CD4-positive, alpha-beta T cell (primary cell): ENCODE results near the gene GKN2. TPM values are rescaled to one million over a fixed set of nuclear protein-coding genes. Genes with fewer than 3 reads are reported as not detected.
"Not testable (repeated sequence)": the region's sequence is repeated elsewhere in the genome, so short reads cannot be mapped to it uniquely, and the experiment has no call there.

Source experiments
- ATAC-seq: fragments of 200-7000 bp; cut with Tn5 transposase; one replicate; pipeline ENCODE4 v1.10.0; 2022; ENCODE audit warnings: mild to moderate bottlenecking; ENCODE audit not compliant: poor library complexity
- CTCF ChIA-PET: fragments of 350-600 bp; sonication (Branson Sonifier 250); formaldehyde crosslinking; loops from one replicate; lab custom pipeline; 2021; ENCODE audit warnings: antibody characterized with exemption, inconsistent platforms; lab: Charles Lee
- POLR2A ChIA-PET: fragments of 350-600 bp; sonication (Branson Sonifier 250); formaldehyde crosslinking; loops from one replicate; lab custom pipeline; 2021; ENCODE audit warnings: antibody characterized with exemption, inconsistent platforms; lab: Charles Lee
- DNase-seq, 14 experiments: peaks; one replicate each; pipeline ENCODE4 v3.0.0-alpha.2; 2013 to 2020; ENCODE audit warnings: mixed read lengths in 2 of 14
- H3K27ac ChIP-seq, 2 donors: one replicate each; pipeline versions ENCODE4 v1.5.1 to v1.7.0; 2013; ENCODE audit warnings: low read length in 2 of 2, low read depth in 1 of 2, mild to moderate bottlenecking in 1 of 2
- H3K27me3 ChIP-seq, 2 experiments: 1 replicate in 1 of 2; 2 replicates in 1 of 2; pipeline versions ENCODE4 v1.6.1 to v1.7.0; 2013; ENCODE audit warnings: low read length in 2 of 2, control low read depth in 1 of 2, mild to moderate bottlenecking in 1 of 2, moderate library complexity in 1 of 2; ENCODE audit not compliant: insufficient read depth in 2 of 2, control insufficient read depth in 1 of 2
- H3K36me3 ChIP-seq: one replicate; pipeline ENCODE4 v1.6.1; 2013; ENCODE audit warnings: low read length, control low read depth; ENCODE audit not compliant: insufficient read depth
- H3K4me1 ChIP-seq: one replicate; pipeline ENCODE4 v1.6.1; 2013; ENCODE audit warnings: low read length, control low read depth; ENCODE audit not compliant: insufficient read depth
- H3K4me3 ChIP-seq: one replicate; pipeline ENCODE4 v1.5.1; 2013; ENCODE audit warnings: mild to moderate bottlenecking, low read length, moderate library complexity
- H3K9me3 ChIP-seq, 2 experiments: 1 replicate in 1 of 2; 2 replicates in 1 of 2; pipeline versions ENCODE4 v1.6.1 to v1.7.0; 2013; ENCODE audit warnings: low read length in 2 of 2, mild to moderate bottlenecking in 2 of 2, control low read depth in 1 of 2, moderate library complexity in 1 of 2; ENCODE audit not compliant: control insufficient read depth in 1 of 2, insufficient read depth in 1 of 2
- H3K27ac Mint-ChIP-seq: one replicate; pipeline ENCODE4 v1.8.0; 2020; ENCODE audit warnings: mixed read lengths
- H3K27me3 Mint-ChIP-seq: one replicate; pipeline ENCODE4 v1.8.0; 2021; ENCODE audit warnings: mixed read lengths
- H3K36me3 Mint-ChIP-seq: one replicate; pipeline ENCODE4 v1.8.0; 2021; ENCODE audit warnings: low read depth, mixed read lengths
- H3K4me1 Mint-ChIP-seq: one replicate; pipeline ENCODE4 v1.8.0; 2021; ENCODE audit warnings: low read depth, mixed read lengths
- H3K4me3 Mint-ChIP-seq: one replicate; pipeline ENCODE4 v1.8.0; 2020; ENCODE audit warnings: mild to moderate bottlenecking, mixed read lengths
- H3K9me3 Mint-ChIP-seq: one replicate; pipeline ENCODE4 v1.8.0; 2020; ENCODE audit warnings: mixed read lengths
- intact Hi-C, 2 experiments: fragments of 100-400 bp; cut with DNase I in 1 of 2; cut with micrococcal nuclease in 1 of 2; formaldehyde crosslinking; loops; one replicate each; pipeline versions ENCODE4 v1.15.1 to v1.9.0; 2023 to 2025; cut with DNase I, micrococcal nuclease
- total RNA-seq, 174 experiments: library from RNA in 2 of 174; stranded (reverse) in 2 of 174; gene quantifications; one replicate each; pipeline ENCODE4 v1.2.3 and lab custom pipeline; 2021 to 2026
- TF ChIP-seq, protein P1 (sequence below): fragments of 200-600 bp; IDR thresholded peaks from one replicate; pipeline ENCODE4 v1.8.0; 2022; ENCODE audit warnings: antibody characterized with exemption, mild to moderate bottlenecking

Gene GKN2
- total RNA-seq, 2 experiments from 2014 or later, result not detected

DNA sequence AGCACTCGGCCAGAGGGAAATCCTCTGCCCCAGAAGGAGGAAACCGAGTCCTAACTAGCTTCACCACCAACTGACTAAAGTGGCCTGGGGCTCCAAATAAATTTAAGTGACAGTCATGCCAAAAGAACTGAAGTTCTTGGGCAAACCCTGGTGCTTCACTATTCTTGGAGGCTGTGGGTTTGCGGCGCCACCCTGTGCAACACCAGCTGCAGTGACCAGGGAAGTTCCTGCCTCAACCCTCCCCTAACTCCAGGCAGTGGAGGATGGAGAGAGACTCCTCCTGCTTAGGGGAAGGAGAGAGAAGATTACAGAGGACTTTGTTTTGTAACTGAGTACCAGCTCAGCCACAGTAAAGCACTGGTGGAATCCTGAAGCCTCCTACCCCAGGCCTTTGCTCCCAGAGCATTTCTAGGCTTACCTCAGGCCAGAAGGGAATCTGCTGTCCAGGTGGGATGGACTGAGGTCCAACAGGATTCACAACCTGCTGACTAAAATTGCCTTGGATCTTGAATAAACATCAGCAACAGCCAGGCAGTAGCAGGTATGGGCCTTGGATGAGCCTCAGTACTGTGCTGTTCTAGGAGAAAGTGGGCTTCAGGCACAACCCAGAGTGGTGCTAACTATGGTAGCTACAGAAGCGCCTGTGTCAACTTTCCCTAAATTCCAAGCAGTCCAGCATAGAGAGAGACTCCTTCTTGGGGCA lies 52.0 kb downstream of the GKN2 start:
- H3K4me3 ChIP-seq, result no peak overlapping the region
- ChIA-PET CTCF (no interaction called here), POLR2A (no interaction called here)
- intact Hi-C loops, result loop anchor here in 1 of 2 experiments (5.0 kb wide), 1 partner anchor 33 kb away; no protein-coding TSS in a partner anchor
- H3K27me3 ChIP-seq, result no peaks in the 10 kb centered on the region
- Mint-ChIP-seq H3K27me3 (no peaks in the 10 kb centered on the region), H3K27ac (no peak overlapping the region), H3K36me3 (no peaks in the 10 kb centered on the region), H3K4me1 (no peaks in the 10 kb centered on the region), H3K9me3 (no peaks in the 10 kb centered on the region), H3K4me3 (no peak overlapping the region)
- H3K36me3 ChIP-seq, result no peaks in the 10 kb centered on the region
- no peak overlapping the region for H3K27ac ChIP-seq
- DNase-seq (no peak), ATAC-seq (no peak)
- H3K9me3 ChIP-seq, result peaks cover 0 to 7% of the 10 kb centered on the region in 2 experiments
- no peaks in the 10 kb centered on the region for H3K4me1 ChIP-seq
- TF ChIP-seq, protein P1, sequence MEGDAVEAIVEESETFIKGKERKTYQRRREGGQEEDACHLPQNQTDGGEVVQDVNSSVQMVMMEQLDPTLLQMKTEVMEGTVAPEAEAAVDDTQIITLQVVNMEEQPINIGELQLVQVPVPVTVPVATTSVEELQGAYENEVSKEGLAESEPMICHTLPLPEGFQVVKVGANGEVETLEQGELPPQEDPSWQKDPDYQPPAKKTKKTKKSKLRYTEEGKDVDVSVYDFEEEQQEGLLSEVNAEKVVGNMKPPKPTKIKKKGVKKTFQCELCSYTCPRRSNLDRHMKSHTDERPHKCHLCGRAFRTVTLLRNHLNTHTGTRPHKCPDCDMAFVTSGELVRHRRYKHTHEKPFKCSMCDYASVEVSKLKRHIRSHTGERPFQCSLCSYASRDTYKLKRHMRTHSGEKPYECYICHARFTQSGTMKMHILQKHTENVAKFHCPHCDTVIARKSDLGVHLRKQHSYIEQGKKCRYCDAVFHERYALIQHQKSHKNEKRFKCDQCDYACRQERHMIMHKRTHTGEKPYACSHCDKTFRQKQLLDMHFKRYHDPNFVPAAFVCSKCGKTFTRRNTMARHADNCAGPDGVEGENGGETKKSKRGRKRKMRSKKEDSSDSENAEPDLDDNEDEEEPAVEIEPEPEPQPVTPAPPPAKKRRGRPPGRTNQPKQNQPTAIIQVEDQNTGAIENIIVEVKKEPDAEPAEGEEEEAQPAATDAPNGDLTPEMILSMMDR, result no peak

DNA sequence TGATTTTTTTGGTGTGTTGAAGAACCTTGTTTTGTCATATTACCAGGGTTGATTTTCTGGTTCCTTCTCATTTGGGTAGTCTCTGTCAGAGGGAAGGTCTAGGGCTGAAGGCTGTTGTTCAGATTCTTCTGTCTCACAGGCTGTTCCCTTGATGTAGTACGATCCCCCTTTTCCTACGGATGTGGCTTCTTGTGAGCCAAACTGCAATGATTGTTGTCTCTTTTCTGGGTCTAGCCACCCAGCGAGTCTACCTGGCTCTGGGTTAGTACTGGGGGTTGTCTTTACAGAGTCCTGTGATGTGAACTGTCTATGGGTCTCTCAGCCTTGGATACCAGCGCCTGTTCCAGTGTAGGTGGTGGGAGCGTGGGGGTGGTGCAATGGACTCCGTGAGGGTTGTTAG lies 56.7 kb downstream of the GKN2 start:
- intact Hi-C loops, H3K9me3 Mint-ChIP-seq, H3K9me3 ChIP-seq, H3K36me3 ChIP-seq, H3K27me3 ChIP-seq, H3K4me1 Mint-ChIP-seq, H3K4me1 ChIP-seq, ATAC-seq, H3K27me3 Mint-ChIP-seq, DNase-seq, CTCF ChIA-PET, H3K27ac ChIP-seq, H3K27ac Mint-ChIP-seq, H3K36me3 Mint-ChIP-seq, H3K4me3 ChIP-seq, H3K4me3 Mint-ChIP-seq: not testable (repeated sequence)
- POLR2A ChIA-PET, result interaction anchor here (0.7 to 3.4 kb wide), 2 partner anchors 12 to 187 kb away, joined by 3 to 12 read pairs; no protein-coding TSS in a partner anchor

Other genes with a start within 250 kb of the GKN2 start
- gene ARHGAP25, start 218.1 kb downstream of the GKN2 start, total RNA-seq, result 10 to 100 TPM; 39.3 to 41.8 TPM
- gene BMP10, start 81.5 kb downstream of the GKN2 start, total RNA-seq, result not detected
- not detected for gene GKN1, start 21.7 kb upstream of the GKN2 start, total RNA-seq
- gene ANTXR1, start 60.3 kb upstream of the GKN2 start, total RNA-seq, result not detected